ENCODE data around the gene RAB11FIP3.
"Not testable (repeated sequence)": the region's sequence is repeated elsewhere in the genome, so short reads cannot be mapped to it uniquely, and the experiment has no call there.

Gene RAB11FIP3

DNA sequence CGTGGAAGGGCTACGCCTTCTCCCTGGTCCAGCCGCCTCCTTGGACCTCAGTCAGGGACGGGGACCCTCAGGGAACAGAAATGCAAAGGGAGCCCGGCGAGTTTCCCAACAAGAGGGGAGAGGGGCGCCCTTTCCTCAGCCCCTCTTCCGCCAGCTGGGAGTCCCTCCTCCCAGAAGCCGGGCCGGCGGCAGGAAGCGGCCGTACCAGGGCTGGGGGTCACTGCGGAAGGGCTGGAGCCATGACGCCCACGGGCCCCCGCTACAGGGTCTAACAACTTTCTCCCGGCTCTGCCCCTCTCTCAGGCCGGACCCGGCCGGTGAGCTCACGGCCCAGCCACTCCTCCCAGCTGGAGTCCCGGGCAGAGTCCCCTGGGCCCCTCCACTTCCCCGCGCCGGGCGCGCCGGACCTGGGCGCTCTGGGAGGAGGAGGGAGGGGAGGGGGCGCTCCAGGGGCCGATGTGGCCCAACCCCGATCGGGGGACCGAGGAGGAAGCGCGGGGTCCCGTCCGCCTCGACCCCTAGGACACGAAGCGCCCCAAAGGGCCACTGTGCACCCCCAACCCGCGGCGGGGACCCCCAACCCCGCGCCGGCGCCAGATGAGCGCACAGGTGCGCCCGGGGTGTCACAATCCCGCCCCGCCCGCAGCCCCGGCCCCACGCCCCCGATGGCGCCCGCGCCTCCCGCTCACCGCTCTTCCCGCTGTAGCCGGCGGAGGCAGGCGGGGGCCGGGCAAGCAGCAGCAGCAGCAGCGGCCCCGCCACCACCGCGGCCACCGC lies 44.2 kb upstream of the RAB11FIP3 start:
- peak overlapping the region; percentile 51; the same call in 1 of the 2 replicates for H3K9ac ChIP-seq (ENCODE audit: low read depth, low read length)
- H3K4me1 ChIP-seq (ENCODE audit: control insufficient read depth, insufficient read depth, low read length) = peaks cover 16% of the 10 kb centered on the region
- H3K9me3 ChIP-seq (ENCODE audit: control insufficient read depth, insufficient read depth, low read length) = no peaks in the 10 kb centered on the region
- H3K4me3 ChIP-seq (ENCODE audit: low read depth, low read length) = peak overlapping the region; percentile 84
- peak overlapping the region; percentile 72 for H3K27ac ChIP-seq (ENCODE audit: low read depth, low read length)
- peaks cover 19% of the 10 kb centered on the region for H3K36me3 ChIP-seq (ENCODE audit: control insufficient read depth, insufficient read depth, low read length)
- no peaks in the 10 kb centered on the region for H3K27me3 ChIP-seq (ENCODE audit: control insufficient read depth, insufficient read depth, low read length)

GRCh38 chr16:381789-382717 lies 43.4 kb upstream of the RAB11FIP3 start, which contains the start of gene PGAP6:
Gene PGAP6, minus strand, starts transcription at chr16:381978. Its CDS starts 157 bp downstream, at chr16:381821.
- Histone ChIP-seq H3K9ac (ENCODE audit: low read depth, low read length) (peak within 1 kb of the TSS; percentile 56; the same call in 1 of the 2 replicates), H3K36me3 (ENCODE audit: control insufficient read depth, insufficient read depth, low read length) (peaks cover 11% of the 10 kb centered on the region), H3K9me3 (ENCODE audit: control insufficient read depth, insufficient read depth, low read length) (no peaks in the 10 kb centered on the region), H3K4me1 (ENCODE audit: control insufficient read depth, insufficient read depth, low read length) (peaks cover 22% of the 10 kb centered on the region), H3K4me3 (ENCODE audit: low read depth, low read length) (peak within 1 kb of the TSS; percentile 84), H3K27ac (ENCODE audit: low read depth, low read length) (peak within 1 kb of the TSS; percentile 92), H3K27me3 (ENCODE audit: control insufficient read depth, insufficient read depth, low read length) (no peaks in the 10 kb centered on the region)

- Histone ChIP-seq H3K9ac (ENCODE audit: low read depth, low read length) (peak overlapping the region; percentile 49; the same call in 1 of the 2 replicates), H3K9me3 (ENCODE audit: control insufficient read depth, insufficient read depth, low read length) (no peaks in the 10 kb centered on the region), H3K27ac (ENCODE audit: low read depth, low read length) (peak overlapping the region; percentile 92), H3K4me1 (ENCODE audit: control insufficient read depth, insufficient read depth, low read length) (peaks cover 22% of the 10 kb centered on the region), H3K36me3 (ENCODE audit: control insufficient read depth, insufficient read depth, low read length) (peaks cover 3% of the 10 kb centered on the region; the same call in 1 of the 2 replicates), H3K27me3 (ENCODE audit: control insufficient read depth, insufficient read depth, low read length) (no peaks in the 10 kb centered on the region), H3K4me3 (ENCODE audit: low read depth, low read length) (peak overlapping the region; percentile 64)
Measured at GRCh38 chr16:383326-384051, 42.0 kb upstream of the RAB11FIP3 start.

GRCh38 chr16:386641-387156 lies 38.8 kb upstream of the RAB11FIP3 start:
- Histone ChIP-seq H3K36me3 (ENCODE audit: control insufficient read depth, insufficient read depth, low read length) (no peaks in the 10 kb centered on the region), H3K9ac (ENCODE audit: low read depth, low read length) (no peak overlapping the region), H3K9me3 (ENCODE audit: control insufficient read depth, insufficient read depth, low read length) (no peaks in the 10 kb centered on the region), H3K4me3 (ENCODE audit: low read depth, low read length) (no peak overlapping the region), H3K27ac (ENCODE audit: low read depth, low read length) (no peak overlapping the region), H3K4me1 (ENCODE audit: control insufficient read depth, insufficient read depth, low read length) (peaks cover 16% of the 10 kb centered on the region), H3K27me3 (ENCODE audit: control insufficient read depth, insufficient read depth, low read length) (no peaks in the 10 kb centered on the region)

DNA sequence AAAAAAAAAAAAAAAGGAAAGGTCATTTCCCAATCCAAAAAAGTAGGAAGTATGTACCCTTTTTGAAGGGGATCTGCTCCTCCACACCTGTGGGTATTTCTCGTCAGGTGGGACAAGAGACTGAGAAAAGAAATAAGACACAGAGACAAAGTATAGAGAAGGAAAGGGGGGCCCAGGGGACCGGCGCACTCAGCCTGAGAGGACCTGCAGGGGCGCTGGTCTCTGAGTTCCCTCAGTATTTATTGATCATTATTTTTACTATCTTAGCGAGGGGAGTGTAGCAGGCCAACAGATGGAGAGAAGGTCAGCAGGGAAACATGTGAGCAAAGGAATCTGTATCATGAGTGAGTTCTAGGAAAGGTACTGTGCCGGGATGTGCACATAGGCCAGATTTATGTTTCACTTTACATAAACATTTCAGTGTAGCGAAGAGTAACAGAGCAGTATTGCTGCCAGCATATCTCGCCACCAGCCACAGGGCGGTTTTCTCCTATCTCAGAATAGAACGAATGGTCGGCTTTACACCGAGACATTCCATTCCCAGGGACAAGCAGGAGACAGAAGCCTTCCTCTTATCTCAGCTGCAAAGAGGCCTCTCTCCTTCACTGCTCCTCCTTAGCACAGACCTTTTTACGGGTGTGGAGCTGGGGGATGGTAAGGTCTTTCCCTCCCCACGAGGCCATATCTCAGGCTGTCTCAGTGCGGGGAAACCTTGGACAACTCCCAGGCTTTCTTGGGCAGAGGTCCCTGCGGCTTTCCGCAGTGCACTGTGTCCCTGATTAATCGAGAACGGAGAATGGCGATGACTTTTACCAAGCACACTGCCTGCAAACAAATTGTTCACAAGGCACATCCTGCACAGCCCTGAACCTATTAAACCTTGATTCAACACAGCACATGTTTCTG lies 37.4 kb upstream of the RAB11FIP3 start:
- H3K4me3 ChIP-seq (ENCODE audit: low read depth, low read length); H3K9me3 ChIP-seq (ENCODE audit: control insufficient read depth, insufficient read depth, low read length); H3K36me3 ChIP-seq (ENCODE audit: control insufficient read depth, insufficient read depth, low read length); H3K9ac ChIP-seq (ENCODE audit: low read depth, low read length); H3K27ac ChIP-seq (ENCODE audit: low read depth, low read length); H3K27me3 ChIP-seq (ENCODE audit: control insufficient read depth, insufficient read depth, low read length): not testable (repeated sequence)
- H3K4me1 ChIP-seq (ENCODE audit: control insufficient read depth, insufficient read depth, low read length) = peaks cover 16% of the 10 kb centered on the region

- Histone ChIP-seq H3K4me3 (ENCODE audit: low read depth, low read length) (no peak overlapping the region), H3K4me1 (ENCODE audit: control insufficient read depth, insufficient read depth, low read length) (peaks cover 6% of the 10 kb centered on the region; the same call in 1 of the 2 replicates), H3K27me3 (ENCODE audit: control insufficient read depth, insufficient read depth, low read length) (no peaks in the 10 kb centered on the region), H3K27ac (ENCODE audit: low read depth, low read length) (no peak overlapping the region), H3K9ac (ENCODE audit: low read depth, low read length) (no peak overlapping the region), H3K9me3 (ENCODE audit: control insufficient read depth, insufficient read depth, low read length) (no peaks in the 10 kb centered on the region), H3K36me3 (ENCODE audit: control insufficient read depth, insufficient read depth, low read length) (no peaks in the 10 kb centered on the region)
Measured at GRCh38 chr16:389352-389751, 36.1 kb upstream of the RAB11FIP3 start.

DNA sequence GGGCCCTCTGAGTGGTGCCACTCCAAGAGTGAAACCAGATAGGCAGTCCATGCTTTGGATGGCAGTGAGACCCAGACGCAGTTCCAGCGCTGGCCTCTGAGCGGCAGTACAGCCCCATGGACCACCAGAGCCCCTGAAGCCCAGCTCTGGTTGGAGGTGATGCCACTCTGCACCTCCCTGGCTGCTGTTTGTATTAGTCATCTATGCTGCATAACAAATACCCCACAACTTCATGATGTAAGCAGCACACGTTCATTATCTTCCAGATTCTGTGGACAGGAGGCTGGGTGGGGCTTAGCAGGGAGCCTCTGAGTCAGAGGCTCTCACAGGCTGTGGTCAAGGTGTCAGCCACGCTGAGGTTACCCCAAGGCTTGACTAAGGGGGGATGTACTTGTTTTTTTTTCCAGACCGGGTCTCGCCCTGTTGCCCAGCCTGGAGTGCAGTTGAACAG lies 33.5 kb upstream of the RAB11FIP3 start:
- H3K4me1 ChIP-seq (ENCODE audit: control insufficient read depth, insufficient read depth, low read length) = peaks cover 4% of the 10 kb centered on the region; the same call in 1 of the 2 replicates
- no peak overlapping the region for H3K27ac ChIP-seq (ENCODE audit: low read depth, low read length)
- H3K27me3 ChIP-seq (ENCODE audit: control insufficient read depth, insufficient read depth, low read length) = no peaks in the 10 kb centered on the region
- H3K9me3 ChIP-seq (ENCODE audit: control insufficient read depth, insufficient read depth, low read length) = no peaks in the 10 kb centered on the region
- H3K36me3 ChIP-seq (ENCODE audit: control insufficient read depth, insufficient read depth, low read length) = no peaks in the 10 kb centered on the region
- H3K9ac ChIP-seq (ENCODE audit: low read depth, low read length) = no peak overlapping the region
- H3K4me3 ChIP-seq (ENCODE audit: low read depth, low read length) = no peak overlapping the region

DNA sequence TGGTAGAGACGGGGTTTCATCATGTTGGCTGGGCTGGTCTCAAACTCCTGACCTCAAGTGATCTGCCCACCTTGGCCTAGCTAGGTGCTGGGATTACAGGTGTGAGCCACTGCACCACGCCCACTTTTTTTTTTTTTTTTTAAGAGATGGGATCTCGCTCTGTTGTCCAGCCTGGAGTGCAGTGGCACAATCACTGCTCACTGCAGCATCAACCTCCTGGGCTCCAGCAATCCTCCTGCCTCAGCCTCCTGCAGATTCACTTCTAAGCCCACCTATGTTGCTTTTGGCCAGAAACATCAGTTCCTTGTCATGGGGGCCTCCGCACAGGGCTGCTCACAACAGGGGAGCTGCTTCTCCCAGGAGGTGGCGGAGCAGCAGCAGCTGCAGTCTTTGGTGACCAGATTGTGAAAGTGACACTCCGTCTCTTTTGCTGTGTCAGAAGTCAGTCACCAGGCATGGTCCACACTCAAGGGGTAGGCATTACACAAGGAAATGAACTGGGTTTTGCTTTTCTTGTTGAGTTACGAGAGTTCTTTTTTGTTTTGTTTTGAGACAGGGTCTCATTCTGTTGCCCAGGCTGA lies 32.9 kb upstream of the RAB11FIP3 start:
- H3K4me1 ChIP-seq (ENCODE audit: control insufficient read depth, insufficient read depth, low read length) = peaks cover 4% of the 10 kb centered on the region; the same call in 1 of the 2 replicates
- no peak overlapping the region for H3K9ac ChIP-seq (ENCODE audit: low read depth, low read length)
- no peak overlapping the region for H3K27ac ChIP-seq (ENCODE audit: low read depth, low read length)
- H3K36me3 ChIP-seq (ENCODE audit: control insufficient read depth, insufficient read depth, low read length) = no peaks in the 10 kb centered on the region
- no peaks in the 10 kb centered on the region for H3K27me3 ChIP-seq (ENCODE audit: control insufficient read depth, insufficient read depth, low read length)
- H3K4me3 ChIP-seq (ENCODE audit: low read depth, low read length) = no peak overlapping the region
- H3K9me3 ChIP-seq (ENCODE audit: control insufficient read depth, insufficient read depth, low read length) = no peaks in the 10 kb centered on the region

DNA sequence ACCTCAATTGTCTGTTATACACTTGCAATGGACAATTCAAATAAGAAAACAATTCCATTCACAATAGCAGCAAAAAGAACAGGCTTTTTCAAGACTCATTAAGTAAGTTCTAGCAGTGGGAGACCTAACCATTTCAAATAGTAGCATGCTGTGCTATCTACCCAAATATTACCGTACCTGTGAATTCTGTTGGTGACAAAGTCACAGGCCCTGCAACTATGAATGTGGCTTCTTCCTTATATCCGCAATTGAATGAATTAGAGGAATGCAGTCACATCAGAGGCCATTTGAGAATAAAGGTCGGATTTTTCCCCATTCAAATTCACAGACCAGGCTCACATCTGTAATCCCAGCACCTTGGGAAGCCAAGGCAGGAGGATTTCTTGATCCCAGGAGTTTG lies 29.2 kb upstream of the RAB11FIP3 start:
- peaks cover 9% of the 10 kb centered on the region; the same call in 1 of the 2 replicates for H3K4me1 ChIP-seq (ENCODE audit: control insufficient read depth, insufficient read depth, low read length)
- peaks cover 24% of the 10 kb centered on the region for H3K36me3 ChIP-seq (ENCODE audit: control insufficient read depth, insufficient read depth, low read length)
- H3K4me3 ChIP-seq (ENCODE audit: low read depth, low read length) = peak overlapping the region; percentile 55
- H3K9me3 ChIP-seq (ENCODE audit: control insufficient read depth, insufficient read depth, low read length) = no peaks in the 10 kb centered on the region
- no peaks in the 10 kb centered on the region for H3K27me3 ChIP-seq (ENCODE audit: control insufficient read depth, insufficient read depth, low read length)
- H3K27ac ChIP-seq (ENCODE audit: low read depth, low read length) = peak overlapping the region; percentile 84
- no peak overlapping the region for H3K9ac ChIP-seq (ENCODE audit: low read depth, low read length)
